PC-9 (cell line): Measurements from ENCODE around the gene METAP2. TPM values are rescaled to one million over a fixed set of nuclear protein-coding genes. Genes with fewer than 3 reads are reported as not detected.

Source experiments
- BruUV-seq: library from RNA; stranded (reverse); fragments of 400-500 nt; replicated peaks from 2 replicates; lab custom pipeline; 2021; lab: Mats Ljungman, UMichigan
- CTCF ChIA-PET: fragments of 300-600 bp; sonication (Branson Sonifier 250); formaldehyde crosslinking; loops from one replicate; lab custom pipeline; 2022; ENCODE audit warnings: antibody characterized with exemption; lab: Charles Lee
- POLR2A ChIA-PET: fragments of 300-600 bp; sonication (Branson Sonifier 250); formaldehyde crosslinking; loops from one replicate; lab custom pipeline; 2022; ENCODE audit warnings: antibody characterized with exemption; ENCODE audit not compliant: unreplicated experiment; lab: Charles Lee
- DNase-seq, 2 experiments: peaks; one replicate each; pipeline versions ENCODE4 v3.0.0 to v3.0.0-alpha.2; 2015 to 2022; ENCODE audit warnings: mixed read lengths in 1 of 2
- H2AFZ ChIP-seq: fragments of 200-600 bp; sonication (generic); 2 replicates; pipeline ENCODE4 v1.8.1; 2017; ENCODE audit warnings: antibody characterized with exemption
- H3F3A ChIP-seq: fragments of 200-600 bp; sonication (generic); 2 replicates; pipeline ENCODE4 v1.8.1; 2017; ENCODE audit warnings: antibody characterized with exemption, mild to moderate bottlenecking, low read depth; ENCODE audit not compliant: insufficient read depth
- H3K27ac ChIP-seq: fragments of 200-600 bp; sonication (generic); 2 replicates; pipeline ENCODE4 v1.6.1; 2016; ENCODE audit warnings: mixed run types
- H3K27me3 ChIP-seq: fragments of 200-600 bp; sonication (generic); 2 replicates; pipeline ENCODE4 v1.6.1; 2016; ENCODE audit warnings: low read depth, mixed run types; ENCODE audit not compliant: insufficient read depth
- H3K36me3 ChIP-seq: fragments of 200-600 bp; sonication (generic); 2 replicates; pipeline ENCODE4 v1.6.1; 2016; ENCODE audit warnings: low read depth, mixed run types
- H3K4me1 ChIP-seq: fragments of 200-600 bp; sonication (generic); replicated peaks from 2 replicates; pipeline ENCODE4 v1.6.1; 2016; ENCODE audit warnings: mixed run types; ENCODE audit not compliant: insufficient read depth
- H3K4me2 ChIP-seq: fragments of 200-600 bp; sonication (generic); 2 replicates; pipeline ENCODE4 v1.6.1; 2017; ENCODE audit warnings: mixed run types
- H3K4me3 ChIP-seq: fragments of 200-600 bp; sonication (generic); 2 replicates; pipeline ENCODE4 v1.6.1; 2016; ENCODE audit warnings: mixed run types
- H3K79me2 ChIP-seq: fragments of 200-600 bp; sonication (generic); 2 replicates; pipeline ENCODE4 v1.6.1; 2017; ENCODE audit warnings: low read depth, mixed run types
- H3K9me2 ChIP-seq: fragments of 200-600 bp; sonication (generic); 2 replicates; pipeline ENCODE4 v1.8.1; 2017; ENCODE audit warnings: mild to moderate bottlenecking; ENCODE audit not compliant: insufficient read depth
- H3K9me3 ChIP-seq: fragments of 200-600 bp; sonication (generic); 2 replicates; pipeline ENCODE4 v1.8.1; 2016; ENCODE audit warnings: low read depth; ENCODE audit not compliant: insufficient read depth
- H4K20me1 ChIP-seq: fragments of 200-600 bp; sonication (generic); 2 replicates; pipeline ENCODE4 v1.8.1; 2017; ENCODE audit not compliant: insufficient read depth
- EZH2 ChIP-seq: fragments of 200-600 bp; sonication (generic); IDR thresholded peaks from 2 replicates; pipeline ENCODE4 v1.8.0; 2017; ENCODE audit warnings: antibody characterized with exemption, low read depth
- intact Hi-C: fragments of 100-400 bp; cut with micrococcal nuclease; formaldehyde crosslinking; loops from one replicate; pipeline ENCODE4 v1.10.0; 2022; ENCODE audit not compliant: unreplicated experiment
- total RNA-seq: library from RNA; stranded (reverse); gene quantifications from 2 replicates; pipeline ENCODE4 v1.2.3, GENCODE V29; 2021
- TF ChIP-seq, protein P1 (sequence below): fragments of 200-600 bp; sonication (generic); conservative IDR thresholded peaks from 2 replicates; pipeline ENCODE4 v1.6.1; 2017; ENCODE audit warnings: mixed run types, antibody characterized with exemption, mild to moderate bottlenecking, moderate library complexity

The METAP2 gene
- total RNA-seq, 1 experiment from 2014 or later = 93.8 TPM

GRCh38 chr12:95528431-95528830, 54.5 kb downstream of the METAP2 start:
- Histone ChIP-seq H3K9me2 (no peaks in the 10 kb centered on the region), H4K20me1 (no peaks in the 10 kb centered on the region), H3F3A (no peaks in the 10 kb centered on the region), H3K27me3 (no peaks in the 10 kb centered on the region), H3K9me3 (no peaks in the 10 kb centered on the region), H3K4me2 (no peak overlapping the region), H3K36me3 (no peaks in the 10 kb centered on the region), H2AFZ (no peak overlapping the region), H3K4me1 (no peaks in the 10 kb centered on the region), H3K79me2 (no peaks in the 10 kb centered on the region), H3K4me3 (no peak overlapping the region), H3K27ac (no peak overlapping the region)
- ChIA-PET CTCF (no interaction called here), POLR2A (no interaction called here)
- intact Hi-C loops = no loop called here
- no TSS peak for BruUV-seq
- no peak for TF ChIP-seq EZH2
- TF ChIP-seq, protein P1, sequence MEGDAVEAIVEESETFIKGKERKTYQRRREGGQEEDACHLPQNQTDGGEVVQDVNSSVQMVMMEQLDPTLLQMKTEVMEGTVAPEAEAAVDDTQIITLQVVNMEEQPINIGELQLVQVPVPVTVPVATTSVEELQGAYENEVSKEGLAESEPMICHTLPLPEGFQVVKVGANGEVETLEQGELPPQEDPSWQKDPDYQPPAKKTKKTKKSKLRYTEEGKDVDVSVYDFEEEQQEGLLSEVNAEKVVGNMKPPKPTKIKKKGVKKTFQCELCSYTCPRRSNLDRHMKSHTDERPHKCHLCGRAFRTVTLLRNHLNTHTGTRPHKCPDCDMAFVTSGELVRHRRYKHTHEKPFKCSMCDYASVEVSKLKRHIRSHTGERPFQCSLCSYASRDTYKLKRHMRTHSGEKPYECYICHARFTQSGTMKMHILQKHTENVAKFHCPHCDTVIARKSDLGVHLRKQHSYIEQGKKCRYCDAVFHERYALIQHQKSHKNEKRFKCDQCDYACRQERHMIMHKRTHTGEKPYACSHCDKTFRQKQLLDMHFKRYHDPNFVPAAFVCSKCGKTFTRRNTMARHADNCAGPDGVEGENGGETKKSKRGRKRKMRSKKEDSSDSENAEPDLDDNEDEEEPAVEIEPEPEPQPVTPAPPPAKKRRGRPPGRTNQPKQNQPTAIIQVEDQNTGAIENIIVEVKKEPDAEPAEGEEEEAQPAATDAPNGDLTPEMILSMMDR = no peak
- DNase-seq = no peak

DNA sequence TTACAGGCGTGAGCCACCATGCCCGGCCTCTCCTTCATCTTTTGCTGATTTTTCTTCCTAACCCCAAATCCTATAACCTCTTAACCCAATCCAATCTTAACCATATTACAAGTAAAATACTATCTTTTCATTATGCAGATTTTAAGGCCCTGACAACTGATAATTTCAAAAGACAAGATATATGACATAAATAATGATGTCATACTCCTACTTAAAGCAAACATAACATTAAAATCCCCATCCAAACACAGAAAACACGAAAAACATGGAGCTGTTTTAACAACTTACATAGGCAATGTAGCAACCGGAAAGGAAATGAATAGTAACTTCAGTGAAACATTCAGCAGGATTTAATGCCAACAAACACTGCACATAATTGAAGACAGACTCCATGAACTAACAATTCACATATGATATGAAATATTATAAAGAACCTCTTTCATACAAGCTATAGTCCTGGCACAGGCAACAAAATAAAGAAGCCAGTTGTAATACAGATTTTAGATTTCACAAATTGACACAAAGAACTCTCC, 55.8 kb downstream of the METAP2 start:
- no peak for DNase-seq
- no peaks in the 10 kb centered on the region for H3K4me1 ChIP-seq
- no peak overlapping the region for H3K27ac ChIP-seq
- no peaks in the 10 kb centered on the region for H4K20me1 ChIP-seq
- H3K27me3 ChIP-seq = no peaks in the 10 kb centered on the region
- intact Hi-C loops = loop anchor here (5.0 to 10.0 kb wide), 3 partner anchors 312 to 1385 kb away; partner anchors contain the start of genes FGD6, NR2C1, PLXNC1 and VEZT
- H3K36me3 ChIP-seq = no peaks in the 10 kb centered on the region
- H3K9me2 ChIP-seq = no peaks in the 10 kb centered on the region
- BruUV-seq = no TSS peak
- POLR2A ChIA-PET = no interaction called here
- H3K4me3 ChIP-seq = no peak overlapping the region
- H3F3A ChIP-seq = no peaks in the 10 kb centered on the region
- H3K9me3 ChIP-seq = no peaks in the 10 kb centered on the region
- TF ChIP-seq EZH2 = no peak
- TF ChIP-seq, protein P1 = no peak
- CTCF ChIA-PET = no interaction called here
- no peak overlapping the region for H2AFZ ChIP-seq
- H3K4me2 ChIP-seq = no peak overlapping the region
- no peaks in the 10 kb centered on the region for H3K79me2 ChIP-seq

DNA sequence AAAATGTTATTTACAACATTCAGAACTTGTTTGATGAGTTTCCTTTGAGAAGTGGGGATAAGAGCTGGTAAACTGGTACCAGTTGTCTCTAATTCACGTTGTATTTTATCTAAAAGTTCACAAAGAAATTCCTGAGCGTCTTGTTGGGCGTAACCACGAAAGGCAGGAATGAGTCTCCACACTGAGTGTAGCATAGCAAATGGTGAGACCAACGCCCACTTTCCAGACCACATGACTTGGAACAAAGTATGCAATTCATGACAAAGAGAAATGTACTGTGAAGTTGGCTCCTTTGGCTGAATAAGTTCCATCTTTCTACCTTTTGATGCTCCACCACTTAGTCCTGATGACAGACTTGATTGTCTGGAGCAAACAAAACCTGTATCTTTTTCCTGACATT, 58.9 kb downstream of the METAP2 start:
- CTCF ChIA-PET = interaction anchor here (0.7 kb wide), 1 partner anchor 460 kb away, joined by 3 read pairs; the partner anchor contains the start of gene NR2C1
- Histone ChIP-seq H3K4me1 (no peaks in the 10 kb centered on the region), H3K36me3 (no peaks in the 10 kb centered on the region), H3F3A (no peaks in the 10 kb centered on the region), H3K9me2 (no peaks in the 10 kb centered on the region), H3K79me2 (no peaks in the 10 kb centered on the region), H3K4me2 (no peak overlapping the region), H3K4me3 (no peak overlapping the region), H4K20me1 (no peaks in the 10 kb centered on the region), H3K9me3 (no peaks in the 10 kb centered on the region), H3K27ac (no peak overlapping the region), H2AFZ (no peak overlapping the region), H3K27me3 (no peaks in the 10 kb centered on the region)
- POLR2A ChIA-PET = no interaction called here
- intact Hi-C loops = loop anchor here (5.0 to 10.0 kb wide), 3 partner anchors 316 to 1388 kb away; partner anchors contain the start of genes FGD6, NR2C1, PLXNC1 and VEZT
- TF ChIP-seq EZH2 = no peak
- BruUV-seq = no TSS peak
- DNase-seq = no peak
